Fibroblast of mammary gland (primary cell): Measurements from ENCODE around the gene LIPM.

ENCODE experiments used
- DNase-seq: peaks from one replicate; pipeline ENCODE4 v3.0.0-alpha.2; 2010; ENCODE audit warnings: low read depth
- H3K4me3 ChIP-seq: 2 replicates; pipeline ENCODE4 v1.5.1; 2011; ENCODE audit warnings: low read depth, mild to moderate bottlenecking, low read length, moderate library complexity; ENCODE audit not compliant: control insufficient read depth
- CTCF ChIP-seq: conservative IDR thresholded peaks from 2 replicates; pipeline ENCODE4 v1.5.1; 2011; ENCODE audit warnings: low read depth, low read length, inconsistent platforms; ENCODE audit not compliant: control insufficient read depth, insufficient read depth

LIPM gene

GRCh38 chr10:88794731-88795130 lies 7.8 kb upstream of the LIPM start:
- no peak for TF ChIP-seq CTCF
- H3K4me3 ChIP-seq = no peak overlapping the region
- peak; percentile 60 for DNase-seq

- DNase-seq = peak; percentile 54
Observed at GRCh38 chr10:88800152-88801125, 2.1 kb upstream of the LIPM start.

GRCh38 chr10:88803641-88804040 lies 1.1 kb downstream of the LIPM start:
- TF ChIP-seq CTCF = no peak
- H3K4me3 ChIP-seq = no peak overlapping the region
- DNase-seq = no peak

More at GRCh38 chr10:88800152-88801125, 2.1 kb upstream of the LIPM start:
- TF ChIP-seq CTCF = no peak
- no peak overlapping the region for H3K4me3 ChIP-seq

- TF ChIP-seq CTCF = no peak
- no peak for DNase-seq
- no peak overlapping the region for H3K4me3 ChIP-seq
Observed at GRCh38 chr10:88804083-88804812, 1.7 kb downstream of the LIPM start.

GRCh38 chr10:88805361-88805760 lies 2.8 kb downstream of the LIPM start:
- no peak for TF ChIP-seq CTCF

GRCh38 chr10:88805924-88806323 lies 3.4 kb downstream of the LIPM start:
- DNase-seq = no peak
- no peak for TF ChIP-seq CTCF
- H3K4me3 ChIP-seq = no peak overlapping the region

More at GRCh38 chr10:88805361-88805760, 2.8 kb downstream of the LIPM start:
- no peak for DNase-seq
- H3K4me3 ChIP-seq = no peak overlapping the region
